Vagina (tissue), 2 donors: Measurements from ENCODE around the gene TRAPPC10. TPM values are rescaled to one million over a fixed set of nuclear protein-coding genes. Genes with fewer than 3 reads are reported as not detected.

Source experiments
- DNase-seq, 2 donors: peaks; one replicate each; pipeline ENCODE4 v3.0.0-alpha.2; 2017; ENCODE audit errors: extremely low spot score in 2 of 2
- H3K27ac ChIP-seq: fragments of 200-600 bp; sonication (generic); one replicate; pipeline ENCODE4 v1.5.1; 2019
- H3K27me3 ChIP-seq: fragments of 200-600 bp; sonication (generic); one replicate; pipeline ENCODE4 v1.5.1; 2019
- H3K36me3 ChIP-seq, 2 donors: fragments of 200-600 bp; sonication (generic); one replicate each; pipeline ENCODE4 v1.5.1; 2017 to 2019
- H3K4me1 ChIP-seq: fragments of 200-600 bp; sonication (generic); one replicate; pipeline ENCODE4 v1.5.1; 2019
- H3K4me3 ChIP-seq, 2 donors: fragments of 200-600 bp; sonication (generic); 1 replicate in 1 of 2; 2 replicates in 1 of 2; pipeline ENCODE4 v1.5.1; 2016 to 2019
- H3K9me3 ChIP-seq: fragments of 200-600 bp; sonication (generic); one replicate; pipeline ENCODE4 v1.5.1; 2019
- POLR2A ChIP-seq, 2 donors: fragments of 450-650 bp; IDR thresholded peaks; one replicate each; pipeline ENCODE4 v1.6.1; 2017; ENCODE audit warnings: antibody characterized with exemption in 2 of 2, mild to moderate bottlenecking in 2 of 2, moderate library complexity in 2 of 2
- POLR2AphosphoS5 ChIP-seq, 2 donors: sonication (generic); formaldehyde crosslinking; IDR thresholded peaks; one replicate each; pipeline ENCODE4 v1.9.0; 2017; ENCODE audit warnings: antibody characterized with exemption in 2 of 2, mild to moderate bottlenecking in 2 of 2, low read depth in 1 of 2; ENCODE audit not compliant: insufficient read depth in 1 of 2
- intact Hi-C: fragments of 100-400 bp; cut with DNase I; formaldehyde crosslinking; loops from one replicate; pipeline ENCODE4 v1.15.1; 2023
- total RNA-seq: library from RNA; depleted of rRNA; stranded (reverse); fragments of >200 nt; gene quantifications from one replicate; pipeline ENCODE4 v1.2.3, GENCODE V29; 2016
- TF ChIP-seq, protein P1 (sequence below), 3 experiments: fragments of 450-650 bp in 2 of 3; fragments of 200-600 bp in 1 of 3; sonication (generic) in 1 of 3; IDR thresholded peaks; one replicate each; pipeline ENCODE4 v1.5.1; 2017 to 2019; ENCODE audit warnings: antibody characterized with exemption in 3 of 3, mild to moderate bottlenecking in 2 of 3, moderate library complexity in 2 of 3

Gene TRAPPC10
- total RNA-seq, 1 donor from 2014 or later, result 22.6 TPM

GRCh38 chr21:43985690-43986251, 26.3 kb upstream of the TRAPPC10 start:
- DNase-seq, result no peak
- peaks cover 16% of the 10 kb centered on the region for H3K4me1 ChIP-seq
- H3K27ac ChIP-seq, result no peak overlapping the region
- H3K27me3 ChIP-seq, result no peaks in the 10 kb centered on the region
- peaks cover 0 to 20% of the 10 kb centered on the region in 2 donors for H3K36me3 ChIP-seq
- TF ChIP-seq, protein P1, sequence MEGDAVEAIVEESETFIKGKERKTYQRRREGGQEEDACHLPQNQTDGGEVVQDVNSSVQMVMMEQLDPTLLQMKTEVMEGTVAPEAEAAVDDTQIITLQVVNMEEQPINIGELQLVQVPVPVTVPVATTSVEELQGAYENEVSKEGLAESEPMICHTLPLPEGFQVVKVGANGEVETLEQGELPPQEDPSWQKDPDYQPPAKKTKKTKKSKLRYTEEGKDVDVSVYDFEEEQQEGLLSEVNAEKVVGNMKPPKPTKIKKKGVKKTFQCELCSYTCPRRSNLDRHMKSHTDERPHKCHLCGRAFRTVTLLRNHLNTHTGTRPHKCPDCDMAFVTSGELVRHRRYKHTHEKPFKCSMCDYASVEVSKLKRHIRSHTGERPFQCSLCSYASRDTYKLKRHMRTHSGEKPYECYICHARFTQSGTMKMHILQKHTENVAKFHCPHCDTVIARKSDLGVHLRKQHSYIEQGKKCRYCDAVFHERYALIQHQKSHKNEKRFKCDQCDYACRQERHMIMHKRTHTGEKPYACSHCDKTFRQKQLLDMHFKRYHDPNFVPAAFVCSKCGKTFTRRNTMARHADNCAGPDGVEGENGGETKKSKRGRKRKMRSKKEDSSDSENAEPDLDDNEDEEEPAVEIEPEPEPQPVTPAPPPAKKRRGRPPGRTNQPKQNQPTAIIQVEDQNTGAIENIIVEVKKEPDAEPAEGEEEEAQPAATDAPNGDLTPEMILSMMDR (IDR thresholded peaks at IDR 0.05), result no peak
- TF ChIP-seq POLR2AphosphoS5 (IDR thresholded peaks at IDR 0.05; ENCODE audit: insufficient read depth in 1 of 2, low read depth in 1 of 2) (peak in 1 of 2 donors; percentile 16), POLR2A (IDR thresholded peaks at IDR 0.05) (no peak)
- no peaks in the 10 kb centered on the region for H3K9me3 ChIP-seq
- no peak overlapping the region for H3K4me3 ChIP-seq
- intact Hi-C loops, result no loop called here

- H3K27me3 ChIP-seq, result no peaks in the 10 kb centered on the region
- H3K27ac ChIP-seq, result no peak overlapping the region
- DNase-seq, result no peak
- H3K36me3 ChIP-seq, result peaks cover 0 to 12% of the 10 kb centered on the region in 2 donors
- H3K4me3 ChIP-seq, result no peak overlapping the region
- TF ChIP-seq, protein P1 (IDR thresholded peaks at IDR 0.05), result no peak
- TF ChIP-seq POLR2AphosphoS5 (IDR thresholded peaks at IDR 0.05; ENCODE audit: insufficient read depth in 1 of 2, low read depth in 1 of 2) (no peak), POLR2A (IDR thresholded peaks at IDR 0.05) (no peak)
- H3K4me1 ChIP-seq, result peaks cover 16% of the 10 kb centered on the region
- intact Hi-C loops, result no loop called here
- H3K9me3 ChIP-seq, result no peaks in the 10 kb centered on the region
Observed at GRCh38 chr21:43986544-43987451, 25.3 kb upstream of the TRAPPC10 start.

- intact Hi-C loops, result no loop called here
- H3K27ac ChIP-seq, result no peak overlapping the region
- H3K4me1 ChIP-seq, result peaks cover 16% of the 10 kb centered on the region
- no peak overlapping the region for H3K4me3 ChIP-seq
- TF ChIP-seq POLR2AphosphoS5 (IDR thresholded peaks at IDR 0.05; ENCODE audit: insufficient read depth in 1 of 2, low read depth in 1 of 2) (no peak), POLR2A (IDR thresholded peaks at IDR 0.05) (no peak)
- TF ChIP-seq, protein P1 (IDR thresholded peaks at IDR 0.05), result no peak
- no peaks in the 10 kb centered on the region for H3K27me3 ChIP-seq
- DNase-seq, result no peak
- peaks cover 0 to 9% of the 10 kb centered on the region in 2 donors for H3K36me3 ChIP-seq
- H3K9me3 ChIP-seq, result no peaks in the 10 kb centered on the region
Observed at GRCh38 chr21:43987509-43987908, 24.6 kb upstream of the TRAPPC10 start.

GRCh38 chr21:43988016-43988415, 24.1 kb upstream of the TRAPPC10 start:
- intact Hi-C loops, result no loop called here
- no peaks in the 10 kb centered on the region for H3K9me3 ChIP-seq
- no peak overlapping the region for H3K27ac ChIP-seq
- no peak for DNase-seq
- H3K27me3 ChIP-seq, result no peaks in the 10 kb centered on the region
- TF ChIP-seq POLR2AphosphoS5 (IDR thresholded peaks at IDR 0.05; ENCODE audit: insufficient read depth in 1 of 2, low read depth in 1 of 2) (no peak), POLR2A (IDR thresholded peaks at IDR 0.05) (no peak)
- TF ChIP-seq, protein P1 (IDR thresholded peaks at IDR 0.05), result no peak
- H3K36me3 ChIP-seq, result peaks cover 0 to 4% of the 10 kb centered on the region in 2 donors
- no peak overlapping the region for H3K4me3 ChIP-seq
- peaks cover 16% of the 10 kb centered on the region for H3K4me1 ChIP-seq
